Fibroblast of lung (primary cell): ENCODE data around the gene EAF2. TPM values are rescaled to one million over a fixed set of nuclear protein-coding genes. Genes with fewer than 3 reads are reported as not detected.
A peak's percentile ranks its signal among the peaks of the same experiment; 100 is the strongest.

Experiments used
- DNase-seq, 2 donors: peaks; one replicate each; pipeline versions ENCODE4 v3.0.0 to v3.0.0-alpha.2; 2010; ENCODE audit warnings: low read depth in 2 of 2
- H2AFZ ChIP-seq: 2 replicates; pipeline ENCODE4 v1.5.1; 2012; ENCODE audit warnings: low read length, control low read depth, inconsistent platforms
- H3K27ac ChIP-seq: 2 replicates; pipeline ENCODE4 v1.5.1; 2011; ENCODE audit warnings: low read length, control low read depth; ENCODE audit not compliant: insufficient read depth
- H3K27me3 ChIP-seq: 2 replicates; pipeline ENCODE4 v1.5.1; 2011; ENCODE audit warnings: mild to moderate bottlenecking, low read length; ENCODE audit not compliant: control insufficient read depth, insufficient read depth
- H3K36me3 ChIP-seq: 2 replicates; pipeline ENCODE4 v1.5.1; 2011; ENCODE audit warnings: low read length; ENCODE audit not compliant: control insufficient read depth, insufficient read depth
- H3K4me1 ChIP-seq: 2 replicates; pipeline ENCODE4 v1.5.1; 2011; ENCODE audit warnings: low read length; ENCODE audit not compliant: control insufficient read depth, insufficient read depth; ENCODE audit errors: extremely low read depth
- H3K4me2 ChIP-seq: 2 replicates; pipeline ENCODE4 v1.5.1; 2011; ENCODE audit warnings: low read length, control low read depth; ENCODE audit not compliant: insufficient read depth; ENCODE audit errors: extremely low read depth
- H3K4me3 ChIP-seq, 4 experiments: fragments of 200-600 bp in 1 of 4; sonication (generic) in 1 of 4; replicated peaks in 1 of 4; 2 replicates each; pipeline ENCODE4 v1.5.1; 2011 to 2016; ENCODE audit warnings: low read length in 4 of 4, low read depth in 3 of 4, mild to moderate bottlenecking in 3 of 4, control low read depth in 2 of 4, inconsistent platforms in 1 of 4, mixed read lengths in 1 of 4; ENCODE audit not compliant: insufficient read depth in 1 of 4; ENCODE audit errors: control extremely low read depth in 1 of 4
- H3K79me2 ChIP-seq: 2 replicates; pipeline ENCODE4 v1.5.1; 2012; ENCODE audit warnings: mild to moderate bottlenecking, low read length, inconsistent platforms; ENCODE audit not compliant: control insufficient read depth, insufficient read depth
- H3K9ac ChIP-seq: 2 replicates; pipeline ENCODE4 v1.5.1; 2011; ENCODE audit warnings: mild to moderate bottlenecking, low read length, control low read depth; ENCODE audit not compliant: insufficient read depth
- H3K9me3 ChIP-seq: 2 replicates; pipeline ENCODE4 v1.5.1; 2012; ENCODE audit warnings: low read depth, low read length; ENCODE audit not compliant: control insufficient read depth, insufficient read depth
- H4K20me1 ChIP-seq: 2 replicates; pipeline ENCODE4 v1.5.1; 2011; ENCODE audit warnings: low read length; ENCODE audit not compliant: control insufficient read depth, insufficient read depth; ENCODE audit errors: extremely low read depth
- EZH2 ChIP-seq: IDR thresholded peaks from 2 replicates; pipeline ENCODE4 v1.5.1; 2012; ENCODE audit warnings: low read length, control low read depth, mild to moderate bottlenecking; ENCODE audit errors: missing control alignments
- polyA plus RNA-seq, 2 donors: library from polyadenylated mRNA; depleted of rRNA in 1 of 2; stranded (reverse) in 1 of 2; unstranded in 1 of 2; fragments of >200 nt; gene quantifications; 2 replicates each; pipeline ENCODE4 v1.2.1, GENCODE V29; 2011 to 2012; ENCODE audit warnings: missing spikeins in 1 of 2
- total RNA-seq: library from RNA; depleted of rRNA; stranded (reverse); fragments of >200 nt; gene quantifications from 2 replicates; pipeline ENCODE4 v1.2.1, GENCODE V29; 2014
- TF ChIP-seq, protein P1 (sequence below), 2 donors: IDR thresholded peaks in 1 of 2; conservative IDR thresholded peaks in 1 of 2; 1 replicate in 1 of 2; 2 replicates in 1 of 2; pipeline ENCODE4 v1.5.1; 2011 to 2012; ENCODE audit warnings: low read length in 2 of 2, control low read depth in 1 of 2, inconsistent platforms in 1 of 2, low read depth in 1 of 2, mild to moderate bottlenecking in 1 of 2

Gene EAF2
- total and polyA plus RNA-seq, 2 donors (not counting 1 experiment from before 2014, with no cell fraction given) = 0.52 to 2.1 TPM

DNA sequence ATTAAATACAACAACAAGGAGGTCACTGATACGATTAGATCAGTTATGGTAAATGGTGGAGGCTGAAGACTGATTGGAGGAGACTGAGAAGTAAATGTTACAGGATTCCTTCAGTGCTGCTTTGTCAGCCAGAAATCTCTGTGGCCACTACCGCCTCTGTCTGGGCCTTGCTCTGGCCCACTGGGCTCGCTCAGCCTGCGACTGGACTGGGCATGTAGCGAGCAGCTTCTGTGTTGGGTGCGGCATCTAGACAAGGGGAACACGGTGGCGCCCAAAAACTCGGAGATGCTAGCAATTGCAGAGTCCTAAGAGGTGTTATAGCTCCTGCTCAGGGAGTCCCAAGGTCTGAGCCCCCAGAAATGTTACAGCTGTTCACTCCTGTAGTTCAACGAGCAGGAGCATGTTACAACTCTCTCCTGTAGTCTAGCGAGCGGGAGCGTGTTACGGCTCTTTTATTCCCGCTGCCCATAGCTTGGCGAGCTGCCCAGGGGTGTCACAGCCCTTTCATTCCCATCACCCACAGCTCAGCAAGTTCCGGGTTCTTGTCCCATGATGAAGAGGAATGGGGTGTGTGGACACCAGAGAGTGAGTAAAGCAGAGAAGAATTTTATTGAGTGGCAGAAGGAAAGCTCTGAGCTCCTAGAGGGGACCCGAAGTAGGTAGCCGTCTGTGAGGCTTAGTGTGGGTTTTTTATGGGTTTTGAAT is 83.9 kb downstream of the EAF2 start:
- Histone ChIP-seq H3K4me3 (peak overlapping the region in 1 of 4 experiments; percentile 23), H3K36me3 (no peaks in the 10 kb centered on the region), H3K4me2 (no peak overlapping the region), H3K27ac (no peak overlapping the region), H4K20me1 (no peaks in the 10 kb centered on the region), H2AFZ (peak overlapping the region; percentile 35), H3K9me3 (no peaks in the 10 kb centered on the region), H3K79me2 (no peaks in the 10 kb centered on the region), H3K9ac (no peak overlapping the region), H3K27me3 (no peaks in the 10 kb centered on the region), H3K4me1 (no peaks in the 10 kb centered on the region)
- TF ChIP-seq, protein P1, sequence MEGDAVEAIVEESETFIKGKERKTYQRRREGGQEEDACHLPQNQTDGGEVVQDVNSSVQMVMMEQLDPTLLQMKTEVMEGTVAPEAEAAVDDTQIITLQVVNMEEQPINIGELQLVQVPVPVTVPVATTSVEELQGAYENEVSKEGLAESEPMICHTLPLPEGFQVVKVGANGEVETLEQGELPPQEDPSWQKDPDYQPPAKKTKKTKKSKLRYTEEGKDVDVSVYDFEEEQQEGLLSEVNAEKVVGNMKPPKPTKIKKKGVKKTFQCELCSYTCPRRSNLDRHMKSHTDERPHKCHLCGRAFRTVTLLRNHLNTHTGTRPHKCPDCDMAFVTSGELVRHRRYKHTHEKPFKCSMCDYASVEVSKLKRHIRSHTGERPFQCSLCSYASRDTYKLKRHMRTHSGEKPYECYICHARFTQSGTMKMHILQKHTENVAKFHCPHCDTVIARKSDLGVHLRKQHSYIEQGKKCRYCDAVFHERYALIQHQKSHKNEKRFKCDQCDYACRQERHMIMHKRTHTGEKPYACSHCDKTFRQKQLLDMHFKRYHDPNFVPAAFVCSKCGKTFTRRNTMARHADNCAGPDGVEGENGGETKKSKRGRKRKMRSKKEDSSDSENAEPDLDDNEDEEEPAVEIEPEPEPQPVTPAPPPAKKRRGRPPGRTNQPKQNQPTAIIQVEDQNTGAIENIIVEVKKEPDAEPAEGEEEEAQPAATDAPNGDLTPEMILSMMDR (conservative IDR thresholded peaks at IDR 0.05 in 1 of 2, IDR thresholded peaks at IDR 0.05 in 1 of 2; ENCODE audit: low read depth in 1 of 2, low read length in 2 of 2) = no peak
- TF ChIP-seq EZH2 = no peak
- DNase-seq = peak; percentile 6 to 77

DNA sequence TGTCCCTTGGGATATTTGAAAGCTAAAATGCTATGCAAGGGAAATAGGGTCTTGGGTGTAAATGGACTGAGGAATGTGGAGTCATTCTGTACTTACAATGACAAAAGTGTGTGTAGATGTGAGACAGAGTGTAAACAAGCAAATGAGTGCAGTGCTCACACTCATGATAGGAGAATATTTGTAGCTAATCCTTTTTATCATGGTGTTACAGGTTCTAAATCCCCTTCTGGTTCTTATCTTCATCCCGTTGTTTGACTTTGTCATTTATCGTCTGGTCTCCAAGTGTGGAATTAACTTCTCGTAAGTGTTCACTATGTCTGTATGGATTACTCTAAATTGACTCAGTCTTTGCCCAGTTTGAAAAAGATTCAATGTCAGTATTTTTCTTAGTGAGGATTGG is 89.7 kb downstream of the EAF2 start:
- Histone ChIP-seq H2AFZ (no peak overlapping the region), H3K4me2 (no peak overlapping the region), H3K36me3 (no peaks in the 10 kb centered on the region), H3K9me3 (no peaks in the 10 kb centered on the region), H3K79me2 (no peaks in the 10 kb centered on the region), H3K4me1 (no peaks in the 10 kb centered on the region), H4K20me1 (no peaks in the 10 kb centered on the region), H3K27ac (no peak overlapping the region), H3K9ac (no peak overlapping the region), H3K4me3 (no peak overlapping the region), H3K27me3 (no peaks in the 10 kb centered on the region)
- DNase-seq = no peak
- TF ChIP-seq, protein P1 (conservative IDR thresholded peaks at IDR 0.05 in 1 of 2, IDR thresholded peaks at IDR 0.05 in 1 of 2; ENCODE audit: low read depth in 1 of 2, low read length in 2 of 2) = no peak
- no peak for TF ChIP-seq EZH2

DNA sequence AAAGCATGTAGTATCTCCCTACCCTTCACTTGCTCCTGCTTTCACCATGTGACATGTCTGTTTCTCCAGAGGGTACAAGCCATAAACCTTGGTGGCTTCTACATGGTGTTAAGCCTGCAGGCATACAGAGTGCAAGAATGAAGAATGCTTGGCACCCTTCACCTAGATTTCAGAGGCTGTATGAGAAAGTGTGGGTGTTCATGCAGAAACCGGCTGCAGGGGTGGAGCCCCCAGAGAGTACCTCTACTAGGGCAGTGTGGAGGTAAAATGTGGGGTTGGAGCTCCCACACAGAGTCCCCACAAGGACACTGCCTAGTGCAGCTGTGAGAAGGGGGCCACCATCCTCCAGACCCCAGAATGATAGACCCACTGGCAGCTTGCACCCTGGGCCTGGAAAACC is 91.4 kb downstream of the EAF2 start:
- Histone ChIP-seq H3K27ac (no peak overlapping the region), H3K9ac (no peak overlapping the region), H3K4me2 (no peak overlapping the region), H2AFZ (no peak overlapping the region), H3K27me3 (no peaks in the 10 kb centered on the region), H3K4me3 (no peak overlapping the region), H4K20me1 (no peaks in the 10 kb centered on the region), H3K4me1 (no peaks in the 10 kb centered on the region), H3K9me3 (no peaks in the 10 kb centered on the region), H3K79me2 (no peaks in the 10 kb centered on the region), H3K36me3 (no peaks in the 10 kb centered on the region)
- DNase-seq = no peak
- TF ChIP-seq, protein P1 (conservative IDR thresholded peaks at IDR 0.05 in 1 of 2, IDR thresholded peaks at IDR 0.05 in 1 of 2; ENCODE audit: low read depth in 1 of 2, low read length in 2 of 2) = no peak
- no peak for TF ChIP-seq EZH2

Other genes starting within 250 kb of the EAF2 start
- gene FBXO40, start 241.8 kb upstream of the EAF2 start, total RNA-seq = not detected in 2 replicates
- gene FBXO40, start 241.8 kb upstream of the EAF2 start, polyA plus RNA-seq = not detected in 2 replicates
- 0.51 and 0.66 TPM in 2 replicates for gene HCLS1, start 174.3 kb upstream of the EAF2 start, total RNA-seq
- gene HCLS1, start 174.3 kb upstream of the EAF2 start, polyA plus RNA-seq = 0.40 and 7.7 TPM in 2 replicates
- 46.7 and 68.7 TPM in 2 replicates for gene GOLGB1, start 85.5 kb upstream of the EAF2 start, total RNA-seq
- 15.8 and 24.7 TPM in 2 replicates for gene GOLGB1, start 85.5 kb upstream of the EAF2 start, polyA plus RNA-seq
- gene IQCB1, start 149 bp upstream of the EAF2 start, total RNA-seq = 13.4 and 19.3 TPM in 2 replicates
- 9.2 and 9.3 TPM in 2 replicates for gene IQCB1, start 149 bp upstream of the EAF2 start, polyA plus RNA-seq
- 0.26 and 0.33 TPM in 2 replicates for gene SLC15A2, start 59.2 kb downstream of the EAF2 start, total RNA-seq
- 0.29 and 0.31 TPM in 2 replicates for gene SLC15A2, start 59.2 kb downstream of the EAF2 start, polyA plus RNA-seq
- gene ILDR1, start 187.0 kb downstream of the EAF2 start, total RNA-seq = not detected in 2 replicates
- gene ILDR1, start 187.0 kb downstream of the EAF2 start, polyA plus RNA-seq = not detected in 2 replicates
- gene CD86, start 220.2 kb downstream of the EAF2 start, total RNA-seq = not detected in 2 replicates
- gene CD86, start 220.2 kb downstream of the EAF2 start, polyA plus RNA-seq = not detected in 2 replicates